Spleen (tissue), 7 donors: ENCODE results near the gene VPS35.

Experiments
- POLR2A ChIP-seq, 3 donors: fragments of 450-650 bp; IDR thresholded peaks; one replicate each; pipeline ENCODE4 v1.5.1; 2017; ENCODE audit warnings: antibody characterized with exemption in 3 of 3, mild to moderate bottlenecking in 1 of 3
- POLR2AphosphoS5 ChIP-seq, 3 donors: sonication (generic); formaldehyde crosslinking; IDR thresholded peaks; one replicate each; pipeline ENCODE4 v1.5.1; 2017; ENCODE audit warnings: antibody characterized with exemption in 3 of 3
- TF ChIP-seq, protein P1 (sequence below), 11 experiments: fragments of 200-600 bp in 7 of 11; fragments of 450-650 bp in 4 of 11; sonication (generic) in 4 of 11; IDR thresholded peaks in 8 of 11; conservative IDR thresholded peaks in 3 of 11; 1 replicate in 7 of 11; 2 replicates in 4 of 11; pipeline versions ENCODE4 v1.4.0 to v1.8.0; 2016 to 2021; ENCODE audit warnings: antibody characterized with exemption in 11 of 11, inconsistent platforms in 4 of 11, mild to moderate bottlenecking in 1 of 11
- donor health status: DM: no; HTN: no; CAD: no; lungs with moderate emphysema.
- donor health status: DM: no; HTN: no; CAD: no.
- donor health status: DM: no; HTN: no; CAD: no.

DNA sequence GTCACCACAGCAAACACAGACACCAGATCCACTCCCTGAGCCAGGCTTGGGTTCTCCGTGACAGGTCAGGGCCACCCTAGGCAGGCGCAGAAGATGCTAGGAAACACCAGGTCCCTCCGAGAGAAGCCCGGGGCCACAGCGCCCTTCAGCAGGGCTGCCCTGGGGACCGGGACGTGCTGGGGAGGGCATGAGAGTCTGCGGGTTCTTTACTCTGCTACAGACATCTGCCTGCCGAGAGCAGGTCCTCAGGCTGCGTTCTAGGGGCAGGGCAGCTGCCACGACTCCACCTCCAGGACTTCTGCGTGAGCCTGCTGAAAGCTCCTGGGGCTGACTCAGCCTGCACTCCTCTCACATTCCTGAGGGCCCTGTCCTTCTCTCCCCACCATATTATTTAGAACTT, 47.7 kb upstream of the VPS35 start:
- TF ChIP-seq, protein P1, sequence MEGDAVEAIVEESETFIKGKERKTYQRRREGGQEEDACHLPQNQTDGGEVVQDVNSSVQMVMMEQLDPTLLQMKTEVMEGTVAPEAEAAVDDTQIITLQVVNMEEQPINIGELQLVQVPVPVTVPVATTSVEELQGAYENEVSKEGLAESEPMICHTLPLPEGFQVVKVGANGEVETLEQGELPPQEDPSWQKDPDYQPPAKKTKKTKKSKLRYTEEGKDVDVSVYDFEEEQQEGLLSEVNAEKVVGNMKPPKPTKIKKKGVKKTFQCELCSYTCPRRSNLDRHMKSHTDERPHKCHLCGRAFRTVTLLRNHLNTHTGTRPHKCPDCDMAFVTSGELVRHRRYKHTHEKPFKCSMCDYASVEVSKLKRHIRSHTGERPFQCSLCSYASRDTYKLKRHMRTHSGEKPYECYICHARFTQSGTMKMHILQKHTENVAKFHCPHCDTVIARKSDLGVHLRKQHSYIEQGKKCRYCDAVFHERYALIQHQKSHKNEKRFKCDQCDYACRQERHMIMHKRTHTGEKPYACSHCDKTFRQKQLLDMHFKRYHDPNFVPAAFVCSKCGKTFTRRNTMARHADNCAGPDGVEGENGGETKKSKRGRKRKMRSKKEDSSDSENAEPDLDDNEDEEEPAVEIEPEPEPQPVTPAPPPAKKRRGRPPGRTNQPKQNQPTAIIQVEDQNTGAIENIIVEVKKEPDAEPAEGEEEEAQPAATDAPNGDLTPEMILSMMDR (IDR thresholded peaks at IDR 0.05 in 8 of 11, conservative IDR thresholded peaks at IDR 0.05 in 3 of 11) = no peak
- TF ChIP-seq POLR2AphosphoS5 (IDR thresholded peaks at IDR 0.05) (no peak), POLR2A (IDR thresholded peaks at IDR 0.05) (no peak)
